ENCODE data around the gene ANKDD1B. TPM values are rescaled to one million over a fixed set of nuclear protein-coding genes. Genes with fewer than 3 reads are reported as not detected.

The ANKDD1B gene
- total and polyA plus RNA-seq, 9 of the 15 experiments (the other 6 are each of a cell fraction or from before 2014, with no cell fraction given) = 0.04 to 0.29 (median 0.18) TPM; not detected in 1

- TF ChIP-seq, protein P1, sequence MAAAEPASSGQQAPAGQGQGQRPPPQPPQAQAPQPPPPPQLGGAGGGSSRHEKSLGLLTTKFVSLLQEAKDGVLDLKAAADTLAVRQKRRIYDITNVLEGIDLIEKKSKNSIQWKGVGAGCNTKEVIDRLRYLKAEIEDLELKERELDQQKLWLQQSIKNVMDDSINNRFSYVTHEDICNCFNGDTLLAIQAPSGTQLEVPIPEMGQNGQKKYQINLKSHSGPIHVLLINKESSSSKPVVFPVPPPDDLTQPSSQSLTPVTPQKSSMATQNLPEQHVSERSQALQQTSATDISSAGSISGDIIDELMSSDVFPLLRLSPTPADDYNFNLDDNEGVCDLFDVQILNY (CRISPR knock-in tag; IDR thresholded peaks at IDR 0.05) = no peak
- TF ChIP-seq DMBX1 (CRISPR knock-in tag; IDR thresholded peaks at IDR 0.05; ENCODE audit: borderline replicate concordance) (peak; percentile 64; the same call in 1 of the 2 replicates), TCF3 (CRISPR knock-in tag; IDR thresholded peaks at IDR 0.05) (peak; percentile 59), ZBTB7A (IDR thresholded peaks at IDR 0.05; ENCODE audit: borderline replicate concordance, control insufficient read depth, low read depth, low read length) (peak; percentile 56; the same call in 1 of the 2 replicates), UBTF (IDR thresholded peaks at IDR 0.05; ENCODE audit: borderline replicate concordance in 1 of 2, low read depth in 2 of 2, low read length in 2 of 2) (no peak), HDAC2 (IDR thresholded peaks at IDR 0.05) (peak; percentile 55; the same call in 1 of the 2 replicates), CREM (IDR thresholded peaks at IDR 0.05; ENCODE audit: low read depth) (peak; percentile 58), CXXC5 (CRISPR knock-in tag; IDR thresholded peaks at IDR 0.05) (peak; percentile 37), L3MBTL2 (IDR thresholded peaks at IDR 0.05) (0 out of 2 replicates have a peak, but pooled peaks have one; percentile 46), ZNF507 (tag; conservative IDR thresholded peaks at IDR 0.05) (no peak), CCAR2 (IDR thresholded peaks at IDR 0.05; ENCODE audit: low read depth, low read length) (no peak), NBN (IDR thresholded peaks at IDR 0.05; ENCODE audit: low read depth) (peak; percentile 46; the same call in 1 of the 2 replicates), NR2C2 (CRISPR knock-in tag; IDR thresholded peaks at IDR 0.05) (no peak), NR2C2 (tag; IDR thresholded peaks at IDR 0.05) (peak; percentile 68; the same call in 1 of the 2 replicates), ZNF444 (CRISPR knock-in tag; IDR thresholded peaks at IDR 0.05) (no peak), EP400 (IDR thresholded peaks at IDR 0.05) (peak; percentile 46; the same call in 1 of the 2 replicates), TFAP4 (CRISPR knock-in tag; IDR thresholded peaks at IDR 0.05; ENCODE audit: borderline replicate concordance) (peak; percentile 41; the same call in 1 of the 2 replicates), ZEB2 (IDR thresholded peaks at IDR 0.05) (0 out of 2 replicates have a peak, but pooled peaks have one; percentile 19), KLF10 (CRISPR knock-in tag; IDR thresholded peaks at IDR 0.05) (no peak), JUND (IDR thresholded peaks at IDR 0.05; ENCODE audit: borderline replicate concordance, low read depth, low read length) (peak; percentile 93), JUND (tag; IDR thresholded peaks at IDR 0.05; ENCODE audit: borderline replicate concordance, low read depth, low read length) (peak; percentile 90; the same call in 2 of the 3 replicates), DPF2 (IDR thresholded peaks at IDR 0.05) (peak; percentile 89)
- TF ChIP-seq, protein P2, sequence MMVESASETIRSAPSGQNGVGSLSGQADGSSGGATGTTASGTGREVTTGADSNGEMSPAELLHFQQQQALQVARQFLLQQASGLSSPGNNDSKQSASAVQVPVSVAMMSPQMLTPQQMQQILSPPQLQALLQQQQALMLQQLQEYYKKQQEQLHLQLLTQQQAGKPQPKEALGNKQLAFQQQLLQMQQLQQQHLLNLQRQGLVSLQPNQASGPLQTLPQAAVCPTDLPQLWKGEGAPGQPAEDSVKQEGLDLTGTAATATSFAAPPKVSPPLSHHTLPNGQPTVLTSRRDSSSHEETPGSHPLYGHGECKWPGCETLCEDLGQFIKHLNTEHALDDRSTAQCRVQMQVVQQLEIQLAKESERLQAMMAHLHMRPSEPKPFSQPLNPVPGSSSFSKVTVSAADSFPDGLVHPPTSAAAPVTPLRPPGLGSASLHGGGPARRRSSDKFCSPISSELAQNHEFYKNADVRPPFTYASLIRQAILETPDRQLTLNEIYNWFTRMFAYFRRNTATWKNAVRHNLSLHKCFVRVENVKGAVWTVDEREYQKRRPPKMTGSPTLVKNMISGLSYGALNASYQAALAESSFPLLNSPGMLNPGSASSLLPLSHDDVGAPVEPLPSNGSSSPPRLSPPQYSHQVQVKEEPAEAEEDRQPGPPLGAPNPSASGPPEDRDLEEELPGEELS (CRISPR knock-in tag; IDR thresholded peaks at IDR 0.05; ENCODE audit: borderline replicate concordance) = no peak
These were observed 57.9 kb downstream of the ANKDD1B start (continued) for GRCh38 chr5:75668977-75669689.

Data from K562 (cell line).